ENCODE data around the gene ARHGEF25. TPM values are rescaled to one million over a fixed set of nuclear protein-coding genes. Genes with fewer than 3 reads are reported as not detected.
"Not testable (repeated sequence)": the region's sequence is repeated elsewhere in the genome, so short reads cannot be mapped to it uniquely, and the experiment has no call there.

Gene ARHGEF25
- total RNA-seq, 2 donors from 2014 or later: 73.8 to 77.0 TPM

DNA sequence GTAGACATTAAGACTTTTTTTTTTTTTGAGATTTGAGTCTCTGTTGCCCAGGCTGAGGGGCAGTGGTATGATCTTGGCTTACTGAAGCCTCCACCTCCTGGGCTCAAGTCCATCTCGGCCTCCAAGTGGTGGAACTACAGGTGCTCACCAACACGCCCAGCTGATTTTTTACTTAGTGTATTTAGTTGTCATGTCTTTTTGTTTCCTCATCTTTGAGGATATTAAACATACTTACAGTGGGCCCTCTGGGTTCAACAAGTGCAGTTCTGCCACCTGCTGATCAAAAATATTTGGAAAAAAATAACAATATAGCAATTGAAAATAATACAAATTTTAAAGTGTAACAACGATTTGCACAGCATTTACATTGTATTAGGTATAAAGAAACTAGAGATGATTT is 26.1 kb downstream of the ARHGEF25 start:
- ATAC-seq (ENCODE audit: insufficient number of reproducible peaks, low FRiP score, low read depth) (no peak), DNase-seq (ENCODE audit: low spot score) (no peak)
- no peaks in the 10 kb centered on the region for H3K36me3 ChIP-seq
- H3K27me3 ChIP-seq (replicated peaks; ENCODE audit: insufficient read depth): peaks cover 8% of the 10 kb centered on the region
- TF ChIP-seq, protein P1, sequence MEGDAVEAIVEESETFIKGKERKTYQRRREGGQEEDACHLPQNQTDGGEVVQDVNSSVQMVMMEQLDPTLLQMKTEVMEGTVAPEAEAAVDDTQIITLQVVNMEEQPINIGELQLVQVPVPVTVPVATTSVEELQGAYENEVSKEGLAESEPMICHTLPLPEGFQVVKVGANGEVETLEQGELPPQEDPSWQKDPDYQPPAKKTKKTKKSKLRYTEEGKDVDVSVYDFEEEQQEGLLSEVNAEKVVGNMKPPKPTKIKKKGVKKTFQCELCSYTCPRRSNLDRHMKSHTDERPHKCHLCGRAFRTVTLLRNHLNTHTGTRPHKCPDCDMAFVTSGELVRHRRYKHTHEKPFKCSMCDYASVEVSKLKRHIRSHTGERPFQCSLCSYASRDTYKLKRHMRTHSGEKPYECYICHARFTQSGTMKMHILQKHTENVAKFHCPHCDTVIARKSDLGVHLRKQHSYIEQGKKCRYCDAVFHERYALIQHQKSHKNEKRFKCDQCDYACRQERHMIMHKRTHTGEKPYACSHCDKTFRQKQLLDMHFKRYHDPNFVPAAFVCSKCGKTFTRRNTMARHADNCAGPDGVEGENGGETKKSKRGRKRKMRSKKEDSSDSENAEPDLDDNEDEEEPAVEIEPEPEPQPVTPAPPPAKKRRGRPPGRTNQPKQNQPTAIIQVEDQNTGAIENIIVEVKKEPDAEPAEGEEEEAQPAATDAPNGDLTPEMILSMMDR (IDR thresholded peaks at IDR 0.05): no peak
- no peaks in the 10 kb centered on the region for H3K9me3 ChIP-seq
- no peak overlapping the region for H3K27ac ChIP-seq
- H3K4me1 ChIP-seq (ENCODE audit: control insufficient read depth in 1 of 2, low read depth in 2 of 2): peaks cover 0 to 8% of the 10 kb centered on the region in 2 donors
- no peak overlapping the region for H3K4me3 ChIP-seq

DNA sequence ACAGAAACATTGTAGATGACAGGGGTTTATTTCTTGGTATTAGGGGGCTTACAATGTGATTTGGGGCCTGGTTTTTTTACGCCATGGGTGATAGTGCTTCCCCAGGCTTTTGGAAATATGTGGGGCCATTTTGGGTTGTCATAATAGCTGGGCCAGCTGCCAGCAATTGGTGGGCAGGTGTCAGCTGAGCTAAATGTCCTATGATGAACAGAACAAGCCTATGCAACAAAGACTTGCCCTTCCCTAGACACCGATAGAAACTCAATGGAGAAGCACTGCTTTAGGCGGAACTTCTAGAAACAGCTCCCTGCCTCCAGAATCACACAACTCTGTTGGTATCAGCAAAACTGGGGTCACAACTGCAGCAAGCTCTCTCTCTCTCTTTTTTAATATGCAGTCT is 26.9 kb downstream of the ARHGEF25 start:
- no peak overlapping the region for H3K4me3 ChIP-seq
- H3K9me3 ChIP-seq: no peaks in the 10 kb centered on the region
- TF ChIP-seq, protein P1 (IDR thresholded peaks at IDR 0.05): no peak
- H3K27ac ChIP-seq: no peak overlapping the region
- H3K4me1 ChIP-seq (ENCODE audit: control insufficient read depth in 1 of 2, low read depth in 2 of 2): peaks cover 0 to 5% of the 10 kb centered on the region in 2 donors
- no peak for ATAC-seq (ENCODE audit: insufficient number of reproducible peaks, low FRiP score, low read depth)
- no peak for DNase-seq (ENCODE audit: low spot score)
- peaks cover 8% of the 10 kb centered on the region for H3K27me3 ChIP-seq (replicated peaks; ENCODE audit: insufficient read depth)
- H3K36me3 ChIP-seq: no peaks in the 10 kb centered on the region

DNA sequence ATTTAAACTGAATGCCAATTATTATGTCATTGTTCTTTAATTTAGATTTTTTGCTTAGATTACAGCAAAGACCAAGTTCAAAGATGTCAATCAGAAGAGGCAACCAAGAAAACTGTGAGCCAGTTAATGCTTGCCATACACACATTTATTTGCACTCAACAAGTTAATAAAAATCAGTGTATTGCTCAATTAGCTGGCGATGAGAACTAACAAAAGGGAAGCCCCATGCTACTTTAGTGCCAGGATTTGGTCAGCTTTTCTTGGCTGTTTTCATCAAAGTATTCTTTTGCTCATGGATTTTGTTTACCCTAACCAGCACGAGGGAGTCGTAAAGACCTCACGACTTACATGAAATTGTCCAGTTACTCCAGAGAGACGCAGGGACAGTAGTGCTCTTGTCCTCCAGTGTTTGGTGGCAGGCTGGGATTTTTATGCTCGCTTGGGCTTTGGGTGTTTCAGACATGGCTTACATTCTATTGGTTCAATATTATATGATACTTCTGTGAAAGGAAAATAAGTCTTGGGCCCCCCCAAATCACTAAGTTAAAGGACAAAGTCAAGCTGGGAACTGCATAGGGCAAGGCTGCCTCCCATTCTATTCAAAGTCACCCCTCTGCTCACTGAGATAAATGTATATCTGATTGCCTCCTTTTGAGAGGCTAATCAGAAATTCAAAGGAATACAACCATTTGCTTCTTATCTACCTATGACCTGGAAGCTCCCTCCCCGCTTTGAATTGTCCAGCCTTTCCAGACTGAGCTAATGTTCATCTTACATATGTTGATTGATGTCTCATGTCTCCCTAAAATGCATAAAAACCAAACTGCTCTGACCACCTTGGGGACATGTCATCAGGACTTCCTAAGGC is 29.2 kb downstream of the ARHGEF25 start:
- H3K4me1 ChIP-seq (ENCODE audit: control insufficient read depth in 1 of 2, low read depth in 2 of 2): no peaks in the 10 kb centered on the region
- H3K36me3 ChIP-seq: no peaks in the 10 kb centered on the region
- peaks cover 8% of the 10 kb centered on the region for H3K27me3 ChIP-seq (replicated peaks; ENCODE audit: insufficient read depth)
- H3K27ac ChIP-seq: no peak overlapping the region
- no peak for DNase-seq (ENCODE audit: low spot score)
- ATAC-seq (ENCODE audit: insufficient number of reproducible peaks, low FRiP score, low read depth): no peak
- no peaks in the 10 kb centered on the region for H3K9me3 ChIP-seq
- H3K4me3 ChIP-seq: no peak overlapping the region
- TF ChIP-seq, protein P1 (IDR thresholded peaks at IDR 0.05): no peak

- no peaks in the 10 kb centered on the region for H3K36me3 ChIP-seq
- H3K4me1 ChIP-seq (ENCODE audit: control insufficient read depth in 1 of 2, low read depth in 2 of 2): no peaks in the 10 kb centered on the region
- ATAC-seq (ENCODE audit: insufficient number of reproducible peaks, low FRiP score, low read depth) (no peak), DNase-seq (ENCODE audit: low spot score) (no peak)
- H3K9me3 ChIP-seq: no peaks in the 10 kb centered on the region
- H3K27me3 ChIP-seq (replicated peaks; ENCODE audit: insufficient read depth): peaks cover 8% of the 10 kb centered on the region
- H3K27ac ChIP-seq: no peak overlapping the region
- no peak overlapping the region for H3K4me3 ChIP-seq
- TF ChIP-seq, protein P1 (IDR thresholded peaks at IDR 0.05): no peak
These were observed 30.6 kb downstream of the ARHGEF25 start for GRCh38 chr12:57641699-57642442.

- H3K4me3 ChIP-seq; DNase-seq (ENCODE audit: low spot score); H3K9me3 ChIP-seq; H3K4me1 ChIP-seq (ENCODE audit: control insufficient read depth in 1 of 2, low read depth in 2 of 2); H3K27ac ChIP-seq; ATAC-seq (ENCODE audit: insufficient number of reproducible peaks, low FRiP score, low read depth); H3K36me3 ChIP-seq; H3K27me3 ChIP-seq (replicated peaks; ENCODE audit: insufficient read depth): not testable (repeated sequence)
These were observed 34.9 kb downstream of the ARHGEF25 start for GRCh38 chr12:57645990-57646658.

GRCh38 chr12:57646659-57647049 is 35.4 kb downstream of the ARHGEF25 start:
- not testable (repeated sequence) for DNase-seq (ENCODE audit: low spot score); H3K36me3 ChIP-seq; H3K4me1 ChIP-seq (ENCODE audit: control insufficient read depth in 1 of 2, low read depth in 2 of 2); H3K27ac ChIP-seq; H3K9me3 ChIP-seq; ATAC-seq (ENCODE audit: insufficient number of reproducible peaks, low FRiP score, low read depth); H3K27me3 ChIP-seq (replicated peaks; ENCODE audit: insufficient read depth); H3K4me3 ChIP-seq

All from thoracic aorta (tissue), 2 donors.